SU-DHL-6 (cell line): ENCODE data around the gene GALNT6.

ENCODE experiments used
- EZH2phosphoT487 ChIP-seq: fragments of 200-600 bp; sonication (generic), shearing (Covaris generic); conservative IDR thresholded peaks from 2 replicates; pipeline ENCODE4 v1.6.1; 2018; ENCODE audit warnings: mild to moderate bottlenecking, antibody characterized with exemption, low read length, moderate library complexity, mixed read lengths
- TF ChIP-seq, protein P1 (sequence below): fragments of 200-600 bp; sonication (generic); IDR thresholded peaks from one replicate; pipeline ENCODE4 v1.5.1; 2017; ENCODE audit warnings: antibody characterized with exemption, mild to moderate bottlenecking, low read length, moderate library complexity; ENCODE audit not compliant: insufficient read depth, poor library complexity, severe bottlenecking

DNA sequence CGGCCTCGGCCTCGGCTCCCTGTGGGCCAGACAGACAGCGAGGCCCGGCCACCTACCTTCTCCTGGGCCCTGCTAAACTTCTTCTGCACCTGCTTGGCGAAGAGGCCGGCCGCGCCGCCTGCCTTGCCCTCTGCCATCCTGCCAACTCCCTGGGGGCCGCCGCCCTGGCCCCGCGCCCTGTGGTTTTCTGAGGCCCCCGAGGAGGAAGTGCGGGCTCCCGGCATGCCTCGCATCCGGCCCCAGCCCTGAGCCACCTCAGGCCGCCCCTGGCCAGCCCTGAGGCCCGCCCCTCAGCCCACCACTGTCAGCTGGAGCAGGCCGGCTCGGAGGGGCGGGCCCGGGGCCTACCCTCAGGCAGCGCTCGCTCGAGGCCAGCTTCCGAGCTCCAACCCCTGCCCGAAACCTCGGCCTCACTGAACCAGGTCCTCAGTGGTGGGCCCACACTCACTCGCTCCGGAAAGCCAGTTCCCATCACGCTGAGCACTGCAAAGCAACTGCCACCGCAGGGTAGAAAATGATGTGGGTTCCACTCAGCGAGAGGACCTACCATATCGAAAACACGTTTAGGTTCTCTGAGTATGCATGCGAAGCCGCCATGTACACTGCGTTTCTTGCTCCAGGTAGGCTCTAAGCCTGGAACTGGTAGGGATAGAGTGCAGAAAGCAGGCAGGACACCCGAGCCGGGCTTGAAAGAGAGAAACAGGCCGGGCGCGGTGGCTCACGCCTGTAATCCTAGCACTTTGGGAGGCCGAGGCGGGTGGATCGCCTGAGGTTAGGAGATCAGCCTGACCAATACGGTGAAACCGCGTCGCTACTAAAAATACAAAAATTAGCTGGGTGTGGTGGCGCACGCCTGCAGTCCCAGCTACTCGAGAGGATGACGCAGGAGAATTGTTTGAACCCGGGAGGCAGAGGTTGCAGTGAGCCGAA lies 67.0 kb downstream of the GALNT6 start, which contains the start of gene BIN2:
- TF ChIP-seq, protein P1, sequence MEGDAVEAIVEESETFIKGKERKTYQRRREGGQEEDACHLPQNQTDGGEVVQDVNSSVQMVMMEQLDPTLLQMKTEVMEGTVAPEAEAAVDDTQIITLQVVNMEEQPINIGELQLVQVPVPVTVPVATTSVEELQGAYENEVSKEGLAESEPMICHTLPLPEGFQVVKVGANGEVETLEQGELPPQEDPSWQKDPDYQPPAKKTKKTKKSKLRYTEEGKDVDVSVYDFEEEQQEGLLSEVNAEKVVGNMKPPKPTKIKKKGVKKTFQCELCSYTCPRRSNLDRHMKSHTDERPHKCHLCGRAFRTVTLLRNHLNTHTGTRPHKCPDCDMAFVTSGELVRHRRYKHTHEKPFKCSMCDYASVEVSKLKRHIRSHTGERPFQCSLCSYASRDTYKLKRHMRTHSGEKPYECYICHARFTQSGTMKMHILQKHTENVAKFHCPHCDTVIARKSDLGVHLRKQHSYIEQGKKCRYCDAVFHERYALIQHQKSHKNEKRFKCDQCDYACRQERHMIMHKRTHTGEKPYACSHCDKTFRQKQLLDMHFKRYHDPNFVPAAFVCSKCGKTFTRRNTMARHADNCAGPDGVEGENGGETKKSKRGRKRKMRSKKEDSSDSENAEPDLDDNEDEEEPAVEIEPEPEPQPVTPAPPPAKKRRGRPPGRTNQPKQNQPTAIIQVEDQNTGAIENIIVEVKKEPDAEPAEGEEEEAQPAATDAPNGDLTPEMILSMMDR = no peak
- no peak for TF ChIP-seq EZH2phosphoT487
